Skeletal muscle cell (primary cell): ENCODE results near the gene SLC25A3.
"Not testable (repeated sequence)": the region's sequence is repeated elsewhere in the genome, so short reads cannot be mapped to it uniquely, and the experiment has no call there.

Experiments
- DNase-seq: peaks from one replicate; pipeline ENCODE4 v3.0.0-alpha.2; 2010; ENCODE audit warnings: low read depth
- H3K4me3 ChIP-seq: 2 replicates; pipeline ENCODE4 v1.5.1; 2011; ENCODE audit warnings: low read depth, mild to moderate bottlenecking, control low read depth, low read length, moderate library complexity

Gene SLC25A3

DNA sequence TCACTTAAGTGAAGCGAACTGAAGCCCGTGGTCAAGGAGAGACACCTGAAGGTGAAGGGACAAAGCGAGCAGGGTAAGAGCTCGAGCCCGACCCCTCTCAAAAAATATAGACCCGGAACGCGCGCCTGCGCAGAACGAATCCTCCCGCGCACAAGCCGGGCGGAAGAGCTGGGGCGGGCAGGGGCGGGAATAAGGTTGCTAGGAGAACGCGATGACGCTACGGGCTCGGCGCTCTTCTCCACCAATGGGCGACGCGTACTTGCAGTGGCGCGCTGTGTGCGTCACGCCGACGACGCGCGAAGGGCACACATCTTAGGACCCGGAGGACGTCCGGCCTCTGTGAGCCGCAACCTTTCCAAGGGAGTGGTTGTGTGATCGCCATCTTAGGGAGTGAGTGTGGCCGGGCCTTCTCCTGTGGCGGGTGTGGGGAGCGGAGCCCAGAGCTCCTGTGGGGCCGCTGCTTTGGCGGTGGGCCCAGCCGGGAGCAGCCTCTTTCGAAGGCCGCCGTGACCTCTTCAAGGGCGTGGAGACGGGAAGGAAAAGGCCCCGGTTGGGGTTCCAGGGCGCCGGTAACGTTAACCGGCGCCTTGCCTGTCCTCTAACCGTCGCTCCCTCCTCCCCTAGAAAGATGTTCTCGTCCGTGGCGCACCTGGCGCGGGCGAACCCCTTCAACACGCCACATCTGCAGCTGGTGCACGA, at the start of gene SLC25A3:
SLC25A3 (plus strand) TSS at position 336 of the 699 bp plus-strand sequence; CDS start at position 629, 293 bp downstream.
- DNase-seq: peak; percentile 96
- H3K4me3 ChIP-seq: peak within 1 kb of the TSS; percentile 99

DNA sequence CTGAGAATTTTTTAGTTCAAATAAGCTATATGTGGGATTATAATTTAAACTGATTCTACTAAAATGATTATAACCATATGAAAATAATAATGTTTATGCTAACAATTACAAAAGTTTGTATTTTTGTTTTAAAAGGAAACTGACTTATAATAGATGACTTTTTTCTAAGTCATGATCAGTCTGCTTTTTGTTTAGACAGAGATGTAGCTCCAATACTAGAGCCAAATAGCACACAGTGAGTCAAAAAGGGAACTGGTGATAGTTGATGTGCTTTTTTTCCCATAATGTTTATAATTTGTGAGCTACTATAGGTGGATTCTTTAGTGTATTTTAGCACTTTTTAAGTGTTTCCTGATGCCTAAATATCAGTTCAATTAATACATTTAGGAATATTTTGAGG, 49.8 kb upstream of the SLC25A3 start:
- H3K4me3 ChIP-seq: no peak overlapping the region
- DNase-seq: no peak

DNA sequence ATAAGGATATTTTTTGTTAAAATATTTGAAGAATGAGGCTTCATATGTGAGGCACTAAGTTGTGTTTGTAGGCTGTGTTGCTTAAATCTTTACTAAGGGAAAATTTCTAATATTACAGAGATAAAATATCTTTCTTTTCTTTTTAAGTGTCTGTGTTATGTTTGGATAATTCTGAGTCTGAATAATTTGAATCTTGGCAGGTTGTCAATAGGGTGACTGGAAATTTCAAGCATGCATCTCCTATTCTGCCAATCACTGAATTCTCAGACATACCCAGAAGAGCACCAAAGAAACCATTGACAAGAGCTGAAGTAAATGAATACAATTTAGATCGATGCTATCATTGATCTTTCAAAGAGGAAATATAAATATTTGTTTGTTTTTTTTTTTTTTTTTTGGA, 48.7 kb upstream of the SLC25A3 start:
- DNase-seq: no peak
- no peak overlapping the region for H3K4me3 ChIP-seq

DNA sequence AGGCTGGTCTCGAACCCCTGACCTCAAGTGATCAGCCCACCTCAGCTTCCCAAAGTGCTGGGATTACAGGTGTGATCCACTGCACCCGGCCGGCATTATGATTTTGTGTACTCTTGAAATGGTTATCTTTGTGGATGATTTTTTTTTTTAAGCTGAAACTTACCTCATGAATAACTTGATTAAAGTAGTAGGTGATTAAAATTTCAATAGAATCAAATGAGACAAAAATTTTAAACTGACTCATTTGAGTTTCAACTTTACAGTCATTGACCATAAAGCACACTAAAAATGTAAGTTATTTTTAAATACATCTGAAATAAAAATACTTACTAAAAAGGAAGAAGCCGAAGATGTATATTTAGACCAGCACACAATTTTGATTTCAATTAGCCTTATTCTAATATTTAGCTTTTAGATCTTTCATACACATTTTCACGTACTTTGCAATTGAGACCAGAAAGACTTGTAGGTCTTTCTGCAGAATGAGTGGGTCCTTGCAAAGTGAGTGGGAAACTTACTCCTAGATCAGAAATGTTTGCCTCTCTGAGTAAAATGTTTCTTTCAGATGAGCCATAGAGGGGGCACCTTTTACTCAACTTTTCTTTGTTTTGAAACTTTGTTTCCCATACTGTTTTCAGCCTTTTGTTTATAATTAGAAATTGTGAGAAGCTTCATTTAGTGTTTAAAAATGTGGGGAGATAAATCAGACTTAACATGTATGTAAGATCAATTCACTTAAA, 43.9 kb upstream of the SLC25A3 start:
- no peak overlapping the region for H3K4me3 ChIP-seq
- DNase-seq: no peak

DNA sequence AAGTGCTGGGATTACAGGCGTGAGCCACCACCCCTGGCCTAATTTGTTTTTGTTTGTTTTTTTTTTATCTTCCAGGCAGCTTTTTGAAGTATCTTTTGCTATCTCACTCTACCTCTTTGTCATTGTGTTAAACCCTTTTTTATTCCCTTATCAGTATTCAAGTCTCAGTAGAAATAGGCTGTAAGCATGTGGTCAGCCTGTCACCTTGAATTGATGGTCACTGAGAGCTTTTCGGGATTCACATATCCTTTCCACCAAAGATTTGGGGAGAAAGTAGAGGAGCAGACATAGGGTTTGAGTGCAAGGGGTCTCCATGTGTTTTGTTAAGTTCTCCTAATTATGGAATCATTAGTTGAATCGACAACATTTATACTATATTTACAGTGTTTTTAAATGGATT, 41.7 kb upstream of the SLC25A3 start:
- no peak overlapping the region for H3K4me3 ChIP-seq
- no peak for DNase-seq

DNA sequence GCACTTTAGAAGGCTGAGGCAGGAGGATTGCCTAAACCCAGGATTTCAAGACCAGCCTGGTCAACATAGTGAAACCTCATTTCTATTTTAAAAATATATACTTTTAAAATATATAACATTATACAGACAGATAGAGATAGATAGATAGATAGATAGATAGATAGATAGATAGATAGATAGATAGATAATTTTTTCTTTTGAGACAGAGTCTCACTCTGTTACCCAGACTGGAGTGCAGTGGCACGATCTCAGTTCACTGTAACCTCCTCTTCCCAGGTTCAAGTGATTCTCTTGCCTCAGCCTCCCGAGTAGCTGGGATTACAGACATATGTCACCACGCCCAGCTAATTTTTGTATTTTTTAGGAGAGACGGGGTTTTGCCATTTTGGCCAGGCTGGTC, 35.4 kb upstream of the SLC25A3 start:
- not testable (repeated sequence) for DNase-seq, H3K4me3 ChIP-seq

DNA sequence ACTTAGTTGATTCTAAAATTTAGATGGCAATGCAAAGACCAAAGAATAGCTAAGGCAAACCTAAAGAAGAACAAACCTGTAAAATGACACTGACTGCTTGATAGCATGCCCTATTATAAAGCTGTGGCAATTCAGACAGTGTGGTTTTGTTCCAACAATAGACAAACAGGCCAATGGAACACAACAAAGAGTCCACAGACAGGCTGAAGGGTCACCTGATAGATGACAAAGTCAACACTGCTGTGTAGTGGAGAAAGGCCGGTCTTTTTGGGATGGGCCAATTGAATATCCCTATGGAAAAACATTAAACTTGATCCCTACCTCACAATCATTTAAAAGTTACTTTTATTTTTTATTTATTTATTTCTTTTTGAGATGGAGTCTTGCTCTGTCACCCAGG, 33.8 kb upstream of the SLC25A3 start:
- DNase-seq: no peak
- no peak overlapping the region for H3K4me3 ChIP-seq

DNA sequence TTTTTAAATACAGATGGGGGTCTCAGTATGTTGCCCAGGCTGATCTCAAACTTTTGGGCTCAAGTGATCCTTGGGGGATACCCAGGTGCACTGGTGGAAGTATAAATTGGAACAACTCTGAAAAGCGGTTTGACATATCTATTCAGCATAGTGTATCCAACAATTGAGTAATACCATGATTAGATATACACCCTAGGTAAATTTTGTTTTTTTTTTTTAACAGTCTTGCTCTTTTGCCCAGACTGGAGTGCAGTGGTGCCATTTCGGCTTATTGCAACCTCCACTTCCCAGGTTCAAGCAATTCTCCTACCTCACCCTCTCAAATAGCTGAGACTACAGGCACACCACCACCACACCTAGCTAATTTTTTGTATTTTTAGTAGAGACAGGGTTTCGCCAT, 31.6 kb upstream of the SLC25A3 start:
- DNase-seq: no peak
- H3K4me3 ChIP-seq: no peak overlapping the region

DNA sequence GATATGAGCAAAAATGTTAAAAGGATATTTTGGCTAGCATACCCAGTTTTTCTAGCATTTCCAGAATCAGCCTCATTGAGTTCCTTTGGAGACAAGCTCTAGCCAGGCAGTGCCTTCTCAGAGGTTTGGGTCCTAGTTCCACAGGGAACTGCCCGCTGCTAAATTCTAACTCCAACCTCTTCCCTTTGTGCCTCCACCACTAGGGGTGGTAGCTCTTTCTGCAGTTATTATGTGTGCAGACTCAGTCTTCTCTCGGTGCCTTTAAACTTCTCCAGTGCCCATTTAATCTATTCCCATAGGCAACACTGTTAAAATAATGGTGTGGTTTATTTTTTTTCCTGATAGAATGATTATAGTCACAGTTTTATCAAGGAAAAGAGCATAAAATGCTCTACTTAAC, 21.5 kb upstream of the SLC25A3 start:
- no peak for DNase-seq
- H3K4me3 ChIP-seq: no peak overlapping the region

DNA sequence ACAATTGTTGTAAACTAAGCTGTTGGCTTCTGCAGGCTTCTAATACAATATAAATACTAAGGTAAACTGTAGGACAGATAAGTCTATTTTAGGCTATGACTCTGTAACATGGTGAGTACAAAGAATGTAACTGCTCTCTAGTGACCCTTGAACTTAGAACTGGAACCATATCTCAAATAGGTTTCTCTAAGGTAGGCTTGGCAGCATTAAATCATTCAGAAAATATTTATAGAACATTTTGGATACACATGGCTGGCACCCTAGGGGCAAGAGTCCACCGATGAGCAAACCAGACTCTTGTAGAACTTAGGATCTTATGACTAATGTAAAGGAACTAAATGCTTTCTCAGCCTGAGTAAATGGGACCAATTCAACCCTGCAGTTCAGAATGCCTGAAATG, 19.4 kb upstream of the SLC25A3 start:
- no peak overlapping the region for H3K4me3 ChIP-seq
- DNase-seq: no peak

DNA sequence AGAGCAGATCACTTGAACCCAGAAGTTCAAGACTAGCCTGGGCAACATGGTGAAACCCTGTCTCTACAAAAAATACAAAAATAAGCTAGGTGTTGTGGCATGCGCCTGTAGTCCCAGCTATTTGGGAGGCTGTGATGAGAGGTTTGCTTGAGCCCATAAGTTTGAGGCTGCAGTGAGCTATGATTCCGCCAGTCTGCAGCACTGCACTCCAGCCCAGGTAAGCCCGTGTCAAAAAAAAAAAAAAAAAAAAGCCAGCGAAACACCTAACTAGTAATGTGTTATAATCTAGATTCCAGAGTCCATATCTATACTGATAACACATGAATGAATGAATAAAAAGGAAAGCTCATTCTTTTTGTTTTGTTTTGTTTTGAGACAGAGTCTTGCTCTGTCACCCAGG, 18.5 kb upstream of the SLC25A3 start:
- no peak overlapping the region for H3K4me3 ChIP-seq
- DNase-seq: no peak

DNA sequence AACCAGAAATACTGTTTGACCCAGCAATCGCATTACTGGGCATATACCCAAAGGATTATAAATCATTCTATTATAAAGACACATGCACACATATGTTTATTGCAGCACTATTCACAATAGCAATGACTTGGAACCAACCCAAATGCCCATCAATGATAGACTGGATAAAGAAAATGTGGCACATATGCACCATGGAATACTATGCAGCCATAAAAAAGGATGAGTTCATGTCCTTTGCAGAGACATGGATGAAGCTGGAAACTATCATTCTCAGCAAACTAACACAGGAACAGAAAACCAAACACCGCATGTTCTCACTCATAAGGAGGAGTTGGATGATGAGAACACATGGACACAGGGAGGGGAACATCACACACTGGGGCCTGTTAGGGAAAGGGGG, 16.7 kb upstream of the SLC25A3 start:
- DNase-seq, H3K4me3 ChIP-seq: not testable (repeated sequence)

DNA sequence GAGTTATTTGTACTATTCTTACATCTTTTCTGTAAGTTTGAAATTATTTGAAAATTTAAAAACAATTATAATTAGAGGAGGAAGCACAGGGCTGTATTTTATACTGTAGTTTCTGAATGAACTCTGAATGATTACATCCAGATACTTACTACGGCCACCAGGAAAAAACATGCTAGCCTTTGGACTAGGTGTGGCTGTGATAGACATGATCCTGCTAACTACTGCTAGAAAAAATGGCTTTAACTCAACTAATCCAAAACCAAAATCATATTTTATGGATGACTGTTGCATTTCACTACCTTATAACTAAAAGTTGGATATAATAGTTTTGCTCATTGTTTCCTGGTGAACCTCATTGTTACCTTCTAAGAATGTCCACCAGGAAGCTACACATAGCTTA, 15.1 kb upstream of the SLC25A3 start:
- no peak overlapping the region for H3K4me3 ChIP-seq
- no peak for DNase-seq

DNA sequence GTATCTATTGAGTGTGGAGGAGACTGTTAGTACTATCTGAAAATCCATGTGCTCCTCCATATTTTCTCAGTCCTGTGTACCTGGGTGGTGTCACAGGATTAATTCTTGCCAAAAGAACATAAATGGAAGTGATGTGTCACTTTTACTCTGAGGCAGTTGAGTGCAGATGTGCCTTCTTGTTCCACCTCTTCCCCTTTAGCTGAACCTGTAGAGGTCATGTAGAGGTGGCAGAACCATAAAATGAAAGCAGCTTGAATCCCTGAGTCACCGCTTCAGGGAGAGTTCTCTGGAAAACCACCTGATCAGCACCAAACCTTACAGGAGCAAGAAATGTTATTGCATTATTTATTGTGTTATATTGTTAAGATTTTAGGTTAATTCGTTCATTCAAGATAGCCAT, 14.7 kb upstream of the SLC25A3 start:
- no peak for DNase-seq
- no peak overlapping the region for H3K4me3 ChIP-seq

DNA sequence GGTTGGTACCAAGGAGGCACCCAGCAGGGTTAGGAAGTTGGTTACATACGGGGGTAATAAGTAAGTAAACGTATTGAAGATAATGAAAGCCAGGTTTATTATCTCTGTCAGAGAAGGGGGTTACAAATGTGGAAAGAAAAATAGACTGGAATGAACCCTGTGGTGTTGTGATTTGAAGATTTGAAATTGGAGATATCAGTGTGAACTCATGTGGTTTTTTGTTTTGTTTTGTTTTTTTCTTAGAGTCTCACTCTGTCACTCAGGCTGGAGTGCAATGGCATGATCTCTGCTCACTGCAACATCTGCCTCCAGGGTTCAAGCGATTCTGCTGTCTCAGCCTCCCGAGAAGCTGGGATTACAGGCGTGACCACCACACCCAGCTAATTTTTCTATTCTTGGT, 14.1 kb upstream of the SLC25A3 start:
- no peak overlapping the region for H3K4me3 ChIP-seq
- DNase-seq: no peak

DNA sequence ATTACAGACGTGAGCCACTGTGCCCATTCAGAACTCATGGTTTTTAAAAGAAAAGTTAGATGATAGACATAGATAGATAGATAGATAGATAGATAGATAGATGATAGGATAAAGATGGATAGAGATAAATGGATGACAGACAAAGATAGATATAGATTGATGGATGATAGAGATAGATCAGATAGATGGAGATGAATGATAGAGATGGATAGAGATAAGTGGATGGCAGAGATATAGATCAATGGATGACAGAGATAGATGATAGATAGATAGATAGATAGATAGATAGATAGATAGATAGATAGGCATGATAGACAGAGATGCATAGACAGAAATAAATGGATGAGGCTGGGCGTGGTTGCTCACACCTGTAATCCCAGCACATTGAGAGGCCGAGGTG, 13.7 kb upstream of the SLC25A3 start:
- no peak for DNase-seq

DNA sequence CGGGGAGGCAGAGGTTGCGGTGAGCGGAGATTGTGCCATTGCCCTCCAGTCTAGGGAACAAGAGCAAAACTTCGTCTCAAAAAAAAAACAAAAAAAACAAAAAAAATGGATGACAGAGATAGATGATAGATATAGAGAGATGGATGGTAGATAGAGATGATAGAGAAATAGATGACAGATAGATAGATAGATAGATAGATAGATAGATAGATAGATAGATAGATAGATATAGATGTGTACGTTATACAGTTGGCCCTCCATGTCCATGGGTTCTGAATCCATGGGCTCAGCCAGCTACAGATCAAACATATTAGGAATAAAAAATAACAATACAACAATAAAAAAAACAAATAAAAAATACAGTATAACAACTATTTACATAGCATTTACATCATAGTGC, 12.8 kb upstream of the SLC25A3 start:
- H3K4me3 ChIP-seq: no peak overlapping the region

More for the DNA sequence above, 13.7 kb upstream of the SLC25A3 start:
- no peak overlapping the region for H3K4me3 ChIP-seq

DNA sequence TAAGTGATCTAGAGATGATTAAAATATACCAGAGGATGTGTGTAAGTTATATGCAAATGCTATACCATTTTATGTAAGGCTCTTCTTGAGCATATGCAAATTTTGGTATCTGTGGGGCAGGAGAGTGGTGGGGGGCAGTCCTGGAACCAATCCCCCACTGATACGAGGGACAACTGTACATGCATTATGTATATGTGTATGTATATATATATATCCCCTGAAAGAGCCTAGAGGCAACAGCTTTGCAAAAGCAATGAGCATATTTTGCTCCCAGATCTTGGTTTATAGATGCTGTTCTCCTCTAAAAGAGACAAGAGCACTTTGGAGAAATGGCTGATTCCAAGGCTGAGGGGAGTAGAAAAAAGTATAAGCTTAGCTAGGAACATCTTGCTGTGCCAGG, 12.4 kb upstream of the SLC25A3 start:
- DNase-seq: no peak
- no peak overlapping the region for H3K4me3 ChIP-seq

More for the DNA sequence above, 12.8 kb upstream of the SLC25A3 start:
- no peak for DNase-seq

DNA sequence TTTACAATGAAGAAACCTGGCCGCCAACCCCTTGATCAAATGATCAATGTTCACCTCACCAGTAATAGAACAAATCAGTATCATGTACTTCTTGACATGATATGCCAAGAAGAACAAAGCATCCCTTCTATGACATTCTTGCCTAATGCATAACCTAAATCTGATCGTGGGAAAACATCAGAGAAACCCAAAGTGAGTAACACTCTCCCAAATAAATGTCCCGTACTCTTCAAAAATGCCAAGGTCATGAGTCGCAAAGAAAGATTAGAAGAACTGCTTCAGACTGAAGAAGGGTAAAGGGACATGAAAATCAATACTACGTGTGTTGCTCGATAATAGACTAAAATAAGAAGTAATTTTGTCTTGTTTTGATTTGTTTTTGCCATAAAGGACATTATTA, 11.4 kb upstream of the SLC25A3 start:
- no peak for DNase-seq
- no peak overlapping the region for H3K4me3 ChIP-seq

DNA sequence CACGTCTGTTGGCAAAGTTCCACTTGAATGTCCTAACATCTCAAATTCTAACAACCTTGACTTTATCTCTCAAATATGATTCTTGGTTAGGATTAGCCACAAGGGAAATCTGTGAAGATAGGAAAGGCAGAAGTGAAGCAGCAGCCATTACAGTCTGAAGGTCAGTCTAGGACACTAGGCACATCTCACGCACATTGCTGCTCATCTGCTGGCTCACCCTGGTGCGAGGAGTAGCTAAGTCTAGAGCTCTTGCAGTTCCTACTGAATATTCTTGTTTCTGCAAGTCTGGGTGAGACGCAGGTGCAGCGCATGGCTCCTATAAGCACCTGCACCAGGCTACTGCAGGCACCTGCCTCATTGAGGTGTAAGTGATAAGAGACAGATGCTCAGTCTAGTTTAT, 6.4 kb upstream of the SLC25A3 start:
- H3K4me3 ChIP-seq: no peak overlapping the region
- DNase-seq: no peak

DNA sequence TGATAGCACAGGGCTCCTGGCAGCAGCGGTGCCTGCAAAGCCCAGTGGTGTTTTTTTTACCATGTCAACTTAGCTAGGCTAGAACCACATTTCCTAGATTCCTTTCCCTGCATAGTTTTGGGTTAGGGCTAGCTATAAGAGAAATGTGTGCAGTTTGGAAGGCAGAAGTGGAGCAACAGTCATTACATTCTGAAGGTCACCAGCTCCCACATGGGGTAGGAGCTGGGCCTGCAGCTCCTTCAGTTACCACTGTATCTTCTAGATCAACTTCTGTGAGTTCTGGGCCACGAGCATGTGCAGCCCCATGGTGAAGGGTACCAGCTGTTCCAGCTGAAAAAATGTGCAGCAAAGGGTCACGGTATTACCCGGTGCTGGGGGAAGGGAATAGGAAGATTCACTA, 2.3 kb upstream of the SLC25A3 start:
- no peak overlapping the region for H3K4me3 ChIP-seq
- DNase-seq: no peak
